Uterus (tissue), 4 donors: Measurements from ENCODE around the gene SMAD4. TPM values are rescaled to one million over a fixed set of nuclear protein-coding genes. Genes with fewer than 3 reads are reported as not detected.

ENCODE experiments used
- DNase-seq, 2 donors: peaks; one replicate each; pipeline ENCODE4 v3.0.0-alpha.2; 2019 to 2020
- H3K27ac ChIP-seq, 2 donors: fragments of 200-600 bp; sonication (generic); 1 replicate in 1 of 2; 2 replicates in 1 of 2; pipeline ENCODE4 v1.5.1; 2016 to 2018
- H3K27me3 ChIP-seq, 2 donors: fragments of 200-600 bp; sonication (generic); one replicate each; pipeline ENCODE4 v1.5.1; 2018 to 2019; ENCODE audit warnings: control low read depth in 1 of 2
- H3K36me3 ChIP-seq, 2 donors: fragments of 200-600 bp; sonication (generic); one replicate each; pipeline ENCODE4 v1.5.1; 2019; ENCODE audit warnings: control low read depth in 1 of 2
- H3K4me1 ChIP-seq, 2 donors: fragments of 200-600 bp; sonication (generic); one replicate each; pipeline ENCODE4 v1.5.1; 2018 to 2019; ENCODE audit warnings: control low read depth in 1 of 2
- H3K4me3 ChIP-seq, 2 donors: fragments of 200-600 bp; sonication (generic); 1 replicate in 1 of 2; 2 replicates in 1 of 2; pipeline ENCODE4 v1.5.1; 2018 to 2019; ENCODE audit warnings: mild to moderate bottlenecking in 1 of 2
- H3K9me3 ChIP-seq, 2 donors: fragments of 200-600 bp; sonication (generic); one replicate each; pipeline ENCODE4 v1.5.1; 2019; ENCODE audit warnings: control low read depth in 1 of 2
- POLR2A ChIP-seq, 2 donors: fragments of 450-650 bp; IDR thresholded peaks; one replicate each; pipeline ENCODE4 v1.6.1; 2016; ENCODE audit warnings: antibody characterized with exemption in 2 of 2, mild to moderate bottlenecking in 1 of 2, moderate library complexity in 1 of 2
- intact Hi-C: fragments of 100-400 bp; cut with DNase I; formaldehyde crosslinking; loops from one replicate; pipeline ENCODE4 v1.15.1; 2023; ENCODE audit warnings: low total_unique reads
- total RNA-seq, 4 donors: library from RNA; depleted of rRNA in 3 of 4; stranded (reverse); fragments of >200 nt in 3 of 4; gene quantifications; one replicate each; pipeline versions ENCODE4 v1.1.0 to v1.2.4, GENCODE V29; 2014 to 2023
- TF ChIP-seq, protein P1 (sequence below), 4 experiments: fragments of 200-600 bp in 2 of 4; fragments of 450-650 bp in 2 of 4; sonication (generic) in 2 of 4; IDR thresholded peaks; one replicate each; pipeline ENCODE4 v1.5.1; 2016 to 2019; ENCODE audit warnings: antibody characterized with exemption in 4 of 4, mild to moderate bottlenecking in 2 of 4, moderate library complexity in 1 of 4
- donor health status: DM: yes; HTN: yes; CAD: no.

Gene SMAD4
- total RNA-seq, 4 donors from 2014 or later, result 104 to 198 (median 141) TPM

DNA sequence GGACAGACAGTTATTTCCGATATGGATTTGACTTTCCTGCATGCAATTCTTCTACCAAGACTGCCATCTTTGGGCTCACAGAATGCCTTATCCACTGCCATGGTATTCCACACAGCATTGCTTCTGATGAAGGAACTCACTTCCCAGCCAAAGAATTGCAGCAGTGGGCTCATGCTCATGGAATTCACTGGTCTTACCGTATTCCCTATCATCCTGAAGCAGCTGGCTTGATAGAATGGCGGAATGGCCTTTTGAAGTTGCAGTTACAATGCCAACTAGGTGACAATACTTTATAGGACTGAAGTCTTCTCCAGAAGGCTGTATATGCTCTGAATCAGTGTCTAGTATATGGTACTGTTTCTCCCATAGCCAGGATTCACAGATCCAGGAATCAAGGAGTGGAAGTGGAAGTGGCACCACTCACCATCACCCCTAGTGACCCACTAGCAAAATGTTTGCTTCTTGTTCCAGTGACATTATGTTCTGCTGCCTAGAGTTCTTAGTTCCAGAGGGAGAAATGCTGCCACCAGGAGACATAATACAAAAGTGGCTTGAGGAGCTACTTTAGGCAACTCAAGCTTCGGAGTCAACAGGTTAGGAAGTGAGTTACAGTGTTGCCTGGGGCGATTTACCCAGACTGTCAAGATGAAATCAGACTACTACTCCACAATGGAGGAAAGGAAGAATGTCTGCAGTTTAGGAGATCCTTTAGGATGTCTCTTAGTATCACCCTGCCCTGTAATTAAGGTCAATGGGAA lies 23.8 kb upstream of the SMAD4 start:
- Histone ChIP-seq H3K36me3 (no peaks in the 10 kb centered on the region), H3K27ac (no peak overlapping the region), H3K4me1 (no peaks in the 10 kb centered on the region), H3K9me3 (no peaks in the 10 kb centered on the region), H3K4me3 (no peak overlapping the region), H3K27me3 (no peaks in the 10 kb centered on the region)
- intact Hi-C loops, result no loop called here
- TF ChIP-seq POLR2A (IDR thresholded peaks at IDR 0.05), result no peak
- TF ChIP-seq, protein P1, sequence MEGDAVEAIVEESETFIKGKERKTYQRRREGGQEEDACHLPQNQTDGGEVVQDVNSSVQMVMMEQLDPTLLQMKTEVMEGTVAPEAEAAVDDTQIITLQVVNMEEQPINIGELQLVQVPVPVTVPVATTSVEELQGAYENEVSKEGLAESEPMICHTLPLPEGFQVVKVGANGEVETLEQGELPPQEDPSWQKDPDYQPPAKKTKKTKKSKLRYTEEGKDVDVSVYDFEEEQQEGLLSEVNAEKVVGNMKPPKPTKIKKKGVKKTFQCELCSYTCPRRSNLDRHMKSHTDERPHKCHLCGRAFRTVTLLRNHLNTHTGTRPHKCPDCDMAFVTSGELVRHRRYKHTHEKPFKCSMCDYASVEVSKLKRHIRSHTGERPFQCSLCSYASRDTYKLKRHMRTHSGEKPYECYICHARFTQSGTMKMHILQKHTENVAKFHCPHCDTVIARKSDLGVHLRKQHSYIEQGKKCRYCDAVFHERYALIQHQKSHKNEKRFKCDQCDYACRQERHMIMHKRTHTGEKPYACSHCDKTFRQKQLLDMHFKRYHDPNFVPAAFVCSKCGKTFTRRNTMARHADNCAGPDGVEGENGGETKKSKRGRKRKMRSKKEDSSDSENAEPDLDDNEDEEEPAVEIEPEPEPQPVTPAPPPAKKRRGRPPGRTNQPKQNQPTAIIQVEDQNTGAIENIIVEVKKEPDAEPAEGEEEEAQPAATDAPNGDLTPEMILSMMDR (IDR thresholded peaks at IDR 0.05), result no peak
- DNase-seq, result no peak

DNA sequence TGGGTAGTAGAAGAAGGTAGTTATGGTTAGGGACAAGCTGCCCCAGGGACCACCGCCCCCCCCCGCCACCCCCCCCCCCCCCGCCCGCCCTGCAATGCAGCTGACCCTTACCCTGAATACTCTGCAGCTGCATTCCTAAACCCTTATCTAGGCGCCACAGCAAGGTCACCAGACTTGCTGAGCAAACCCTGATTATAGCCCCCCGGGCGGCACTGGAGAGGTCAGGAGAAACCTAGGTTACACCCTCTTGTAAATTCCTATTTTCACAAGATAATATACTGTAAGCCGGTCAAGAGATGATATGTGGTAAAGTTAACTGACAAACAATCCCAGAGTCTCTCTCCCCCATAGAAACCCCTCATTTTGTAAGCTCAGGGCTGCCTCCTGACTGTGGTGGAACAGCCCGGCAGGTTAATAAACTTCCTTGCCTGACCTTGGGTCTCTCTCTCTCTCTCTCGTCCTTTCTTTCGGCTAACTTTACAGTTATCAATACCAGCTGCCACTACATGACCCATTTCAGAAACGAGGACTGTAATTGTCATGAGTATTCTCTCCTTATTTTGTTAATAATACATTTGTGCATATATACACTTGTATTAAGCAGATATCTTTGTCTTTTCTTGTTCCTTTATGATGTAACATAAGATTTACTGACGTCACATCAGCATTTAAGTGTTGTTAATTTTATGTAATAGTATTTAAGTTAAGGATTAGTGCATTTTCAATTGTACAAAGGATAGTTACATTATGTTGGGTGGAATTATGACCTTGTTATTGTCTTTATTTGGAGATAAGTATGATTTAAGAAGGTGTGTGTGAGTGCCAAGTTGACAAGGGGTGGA lies 22.8 kb upstream of the SMAD4 start:
- TF ChIP-seq, protein P1 (IDR thresholded peaks at IDR 0.05), result no peak
- TF ChIP-seq POLR2A (IDR thresholded peaks at IDR 0.05), result no peak
- Histone ChIP-seq H3K27me3 (no peaks in the 10 kb centered on the region), H3K4me3 (no peak overlapping the region), H3K9me3 (no peaks in the 10 kb centered on the region), H3K27ac (no peak overlapping the region), H3K36me3 (no peaks in the 10 kb centered on the region), H3K4me1 (no peaks in the 10 kb centered on the region)
- no peak for DNase-seq
- intact Hi-C loops, result no loop called here

DNA sequence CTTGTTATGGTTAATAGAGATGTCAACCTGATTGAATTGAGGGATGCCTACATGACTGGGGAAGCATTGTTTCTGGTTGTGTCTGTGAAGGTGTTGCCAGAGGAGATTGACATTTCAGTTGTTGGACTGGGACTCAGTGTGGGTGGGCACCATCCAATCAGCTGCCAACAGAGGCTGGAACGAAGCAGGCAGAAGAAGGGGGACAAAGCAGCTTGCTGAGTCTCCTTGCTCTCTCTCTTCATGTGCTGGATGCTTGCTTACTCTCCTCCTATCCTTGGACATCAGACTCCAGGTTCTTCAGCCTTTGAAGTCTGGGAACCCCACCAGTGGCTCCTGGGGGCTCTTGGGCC lies 22.2 kb upstream of the SMAD4 start:
- Histone ChIP-seq H3K27me3 (no peaks in the 10 kb centered on the region), H3K27ac (no peak overlapping the region), H3K36me3 (no peaks in the 10 kb centered on the region), H3K4me3 (no peak overlapping the region), H3K9me3 (no peaks in the 10 kb centered on the region), H3K4me1 (no peaks in the 10 kb centered on the region)
- DNase-seq, result no peak
- no peak for TF ChIP-seq POLR2A (IDR thresholded peaks at IDR 0.05)
- TF ChIP-seq, protein P1 (IDR thresholded peaks at IDR 0.05), result no peak
- intact Hi-C loops, result no loop called here

DNA sequence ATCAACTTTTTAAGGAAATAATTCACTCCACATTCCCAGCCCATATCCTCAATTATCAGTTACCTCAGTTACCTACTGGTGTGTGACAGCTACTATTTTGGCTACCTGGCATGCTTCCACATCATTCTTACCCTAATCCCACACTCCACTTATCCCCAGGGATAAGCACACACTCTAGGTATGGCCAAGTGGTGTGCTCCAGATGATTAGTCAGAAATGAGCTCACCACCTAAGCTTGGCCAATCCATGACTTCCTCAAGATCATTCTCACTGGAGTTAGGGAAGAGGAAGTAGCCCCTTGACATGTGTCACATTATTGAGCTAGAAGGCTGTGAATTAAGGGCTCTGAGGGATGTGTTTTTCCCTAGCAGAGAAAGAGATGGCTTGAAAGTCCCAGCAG lies 20.9 kb upstream of the SMAD4 start:
- Histone ChIP-seq H3K9me3 (no peaks in the 10 kb centered on the region), H3K4me3 (no peak overlapping the region), H3K27ac (no peak overlapping the region), H3K36me3 (no peaks in the 10 kb centered on the region), H3K27me3 (no peaks in the 10 kb centered on the region), H3K4me1 (no peaks in the 10 kb centered on the region)
- no peak for DNase-seq
- no peak for TF ChIP-seq POLR2A (IDR thresholded peaks at IDR 0.05)
- TF ChIP-seq, protein P1 (IDR thresholded peaks at IDR 0.05), result no peak
- intact Hi-C loops, result no loop called here

DNA sequence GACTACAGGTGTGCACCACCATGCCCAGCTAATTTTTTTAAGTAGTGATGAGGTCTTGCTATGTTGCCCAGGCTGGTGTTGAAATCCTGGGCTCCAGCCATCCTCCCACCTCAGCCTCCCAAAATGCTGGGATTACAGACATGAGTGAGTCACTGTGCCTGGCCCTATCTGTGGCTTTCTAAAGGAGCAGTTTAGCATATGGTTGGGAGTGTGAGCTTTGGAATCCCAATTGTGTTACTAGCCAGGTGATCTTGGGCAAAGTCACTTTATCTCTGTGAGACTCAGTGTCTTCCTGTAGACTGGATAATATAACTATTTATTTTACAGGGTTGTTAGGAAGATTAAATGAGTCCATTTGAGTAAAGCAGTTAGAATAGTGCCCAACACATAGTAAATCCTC lies 19.8 kb upstream of the SMAD4 start:
- no peak overlapping the region for H3K4me3 ChIP-seq
- no peaks in the 10 kb centered on the region for H3K4me1 ChIP-seq
- no peaks in the 10 kb centered on the region for H3K9me3 ChIP-seq
- intact Hi-C loops, result no loop called here
- H3K27me3 ChIP-seq, result no peaks in the 10 kb centered on the region
- TF ChIP-seq, protein P1 (IDR thresholded peaks at IDR 0.05), result no peak
- no peak for TF ChIP-seq POLR2A (IDR thresholded peaks at IDR 0.05)
- DNase-seq, result no peak
- H3K36me3 ChIP-seq, result no peaks in the 10 kb centered on the region
- H3K27ac ChIP-seq, result no peak overlapping the region
